ENCODE results near the gene CUL5. TPM values are rescaled to one million over a fixed set of nuclear protein-coding genes. Genes with fewer than 3 reads are reported as not detected.

The CUL5 gene
- polyA plus RNA-seq, 1 donor from 2014 or later: 40.2 TPM

DNA sequence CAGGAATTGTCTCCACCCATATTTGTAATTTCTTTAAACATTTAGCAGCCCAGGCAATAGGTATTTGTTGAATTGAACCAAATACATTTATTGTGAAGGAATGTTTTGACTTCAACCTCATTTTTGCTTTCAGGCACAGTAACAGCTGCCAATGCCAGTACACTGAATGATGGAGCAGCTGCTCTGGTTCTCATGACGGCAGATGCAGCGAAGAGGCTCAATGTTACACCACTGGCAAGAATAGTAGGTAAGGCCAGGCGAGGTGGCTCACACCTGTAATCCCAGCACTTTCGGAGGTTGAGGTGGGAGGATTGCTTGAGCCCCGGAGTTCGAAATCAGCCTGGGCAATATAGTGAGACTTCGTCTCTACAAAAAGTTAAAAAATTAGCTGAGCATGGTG, 133.6 kb downstream of the CUL5 start:
- no peak overlapping the region for H3K27ac ChIP-seq (ENCODE audit: low read length)
- no peak for TF ChIP-seq REST (IDR thresholded peaks at IDR 0.05; ENCODE audit: borderline replicate concordance)
- no peak for TF ChIP-seq SMC3 (conservative IDR thresholded peaks at IDR 0.05; ENCODE audit: poor library complexity)
- no peak for TF ChIP-seq MXI1 (conservative IDR thresholded peaks at IDR 0.05; ENCODE audit: poor library complexity, severe bottlenecking)
- no peak for TF ChIP-seq EP300 (conservative IDR thresholded peaks at IDR 0.05; ENCODE audit: poor library complexity, severe bottlenecking)
- TF ChIP-seq TAF1 (IDR thresholded peaks at IDR 0.05; ENCODE audit: low read depth): no peak
- no peak for TF ChIP-seq EZH2 (IDR thresholded peaks at IDR 0.05; ENCODE audit: borderline replicate concordance, insufficient read depth, low read length, poor library complexity, severe bottlenecking)
- TF ChIP-seq, protein P1, sequence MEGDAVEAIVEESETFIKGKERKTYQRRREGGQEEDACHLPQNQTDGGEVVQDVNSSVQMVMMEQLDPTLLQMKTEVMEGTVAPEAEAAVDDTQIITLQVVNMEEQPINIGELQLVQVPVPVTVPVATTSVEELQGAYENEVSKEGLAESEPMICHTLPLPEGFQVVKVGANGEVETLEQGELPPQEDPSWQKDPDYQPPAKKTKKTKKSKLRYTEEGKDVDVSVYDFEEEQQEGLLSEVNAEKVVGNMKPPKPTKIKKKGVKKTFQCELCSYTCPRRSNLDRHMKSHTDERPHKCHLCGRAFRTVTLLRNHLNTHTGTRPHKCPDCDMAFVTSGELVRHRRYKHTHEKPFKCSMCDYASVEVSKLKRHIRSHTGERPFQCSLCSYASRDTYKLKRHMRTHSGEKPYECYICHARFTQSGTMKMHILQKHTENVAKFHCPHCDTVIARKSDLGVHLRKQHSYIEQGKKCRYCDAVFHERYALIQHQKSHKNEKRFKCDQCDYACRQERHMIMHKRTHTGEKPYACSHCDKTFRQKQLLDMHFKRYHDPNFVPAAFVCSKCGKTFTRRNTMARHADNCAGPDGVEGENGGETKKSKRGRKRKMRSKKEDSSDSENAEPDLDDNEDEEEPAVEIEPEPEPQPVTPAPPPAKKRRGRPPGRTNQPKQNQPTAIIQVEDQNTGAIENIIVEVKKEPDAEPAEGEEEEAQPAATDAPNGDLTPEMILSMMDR (IDR thresholded peaks at IDR 0.05; ENCODE audit: poor library complexity, severe bottlenecking): no peak
- no peak for TF ChIP-seq RAD21 (conservative IDR thresholded peaks at IDR 0.05)
- TF ChIP-seq POLR2AphosphoS5 (IDR thresholded peaks at IDR 0.05): no peak
- no peak overlapping the region for H3K9ac ChIP-seq (ENCODE audit: low read length)
- H3K9me3 ChIP-seq (ENCODE audit: low read length): no peaks in the 10 kb centered on the region
- no peak overlapping the region for H3K4me2 ChIP-seq (ENCODE audit: low read length)
- no peak overlapping the region for H3K4me3 ChIP-seq (ENCODE audit: low read length)
- no peaks in the 10 kb centered on the region for H3K36me3 ChIP-seq (ENCODE audit: insufficient read depth, low read length)
- no peaks in the 10 kb centered on the region for H3F3A ChIP-seq (ENCODE audit: insufficient read depth, low read length, poor library complexity, severe bottlenecking)
- H3K9me2 ChIP-seq (ENCODE audit: insufficient read depth, low read length): no peaks in the 10 kb centered on the region
- no peaks in the 10 kb centered on the region for H3K79me2 ChIP-seq (replicated peaks; ENCODE audit: insufficient read depth, low read length)
- no peaks in the 10 kb centered on the region for H3K27me3 ChIP-seq (ENCODE audit: insufficient read depth, low read depth, low read length)
- H2AFZ ChIP-seq (ENCODE audit: low read depth, low read length): no peak overlapping the region
- H4K20me1 ChIP-seq (ENCODE audit: insufficient read depth): no peaks in the 10 kb centered on the region

DNA sequence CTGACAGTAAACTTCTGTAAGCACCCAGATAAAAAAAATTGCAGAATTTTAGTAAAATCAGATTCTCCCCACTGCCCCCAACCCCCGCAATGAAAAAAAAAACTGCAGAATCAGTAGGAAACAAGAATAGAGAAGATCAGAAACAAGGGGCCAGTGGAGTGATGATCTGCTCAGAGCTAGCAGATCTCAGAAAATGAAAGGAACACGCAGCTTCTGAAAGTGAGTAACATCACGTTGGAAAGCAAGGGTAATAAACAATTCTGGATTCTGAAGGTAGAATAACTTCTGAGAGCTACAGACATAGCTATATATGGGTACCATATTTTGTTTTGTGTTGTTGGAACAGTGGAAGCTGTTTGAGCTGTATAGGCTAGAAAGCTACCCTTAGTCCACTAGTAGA, 135.9 kb downstream of the CUL5 start:
- H3K9me3 ChIP-seq (ENCODE audit: low read length): no peaks in the 10 kb centered on the region
- no peaks in the 10 kb centered on the region for H4K20me1 ChIP-seq (ENCODE audit: insufficient read depth)
- no peak overlapping the region for H3K4me2 ChIP-seq (ENCODE audit: low read length)
- H3K9me2 ChIP-seq (ENCODE audit: insufficient read depth, low read length): no peaks in the 10 kb centered on the region
- H3K36me3 ChIP-seq (ENCODE audit: insufficient read depth, low read length): no peaks in the 10 kb centered on the region
- H3K4me3 ChIP-seq (ENCODE audit: low read length): no peak overlapping the region
- no peak overlapping the region for H3K27ac ChIP-seq (ENCODE audit: low read length)
- H3F3A ChIP-seq (ENCODE audit: insufficient read depth, low read length, poor library complexity, severe bottlenecking): no peaks in the 10 kb centered on the region
- H3K79me2 ChIP-seq (replicated peaks; ENCODE audit: insufficient read depth, low read length): no peaks in the 10 kb centered on the region
- TF ChIP-seq MXI1 (conservative IDR thresholded peaks at IDR 0.05; ENCODE audit: poor library complexity, severe bottlenecking) (no peak), SMC3 (conservative IDR thresholded peaks at IDR 0.05; ENCODE audit: poor library complexity) (no peak), REST (IDR thresholded peaks at IDR 0.05; ENCODE audit: borderline replicate concordance) (no peak), RAD21 (conservative IDR thresholded peaks at IDR 0.05) (no peak), EZH2 (IDR thresholded peaks at IDR 0.05; ENCODE audit: borderline replicate concordance, insufficient read depth, low read length, poor library complexity, severe bottlenecking) (no peak), TAF1 (IDR thresholded peaks at IDR 0.05; ENCODE audit: low read depth) (no peak), EP300 (conservative IDR thresholded peaks at IDR 0.05; ENCODE audit: poor library complexity, severe bottlenecking) (no peak), POLR2AphosphoS5 (IDR thresholded peaks at IDR 0.05) (no peak)
- TF ChIP-seq, protein P1 (IDR thresholded peaks at IDR 0.05; ENCODE audit: poor library complexity, severe bottlenecking): no peak
- H3K9ac ChIP-seq (ENCODE audit: low read length): no peak overlapping the region
- H2AFZ ChIP-seq (ENCODE audit: low read depth, low read length): no peak overlapping the region
- no peaks in the 10 kb centered on the region for H3K27me3 ChIP-seq (ENCODE audit: insufficient read depth, low read depth, low read length)
